ENCODE measurements around the gene SDR9C7.

DNA sequence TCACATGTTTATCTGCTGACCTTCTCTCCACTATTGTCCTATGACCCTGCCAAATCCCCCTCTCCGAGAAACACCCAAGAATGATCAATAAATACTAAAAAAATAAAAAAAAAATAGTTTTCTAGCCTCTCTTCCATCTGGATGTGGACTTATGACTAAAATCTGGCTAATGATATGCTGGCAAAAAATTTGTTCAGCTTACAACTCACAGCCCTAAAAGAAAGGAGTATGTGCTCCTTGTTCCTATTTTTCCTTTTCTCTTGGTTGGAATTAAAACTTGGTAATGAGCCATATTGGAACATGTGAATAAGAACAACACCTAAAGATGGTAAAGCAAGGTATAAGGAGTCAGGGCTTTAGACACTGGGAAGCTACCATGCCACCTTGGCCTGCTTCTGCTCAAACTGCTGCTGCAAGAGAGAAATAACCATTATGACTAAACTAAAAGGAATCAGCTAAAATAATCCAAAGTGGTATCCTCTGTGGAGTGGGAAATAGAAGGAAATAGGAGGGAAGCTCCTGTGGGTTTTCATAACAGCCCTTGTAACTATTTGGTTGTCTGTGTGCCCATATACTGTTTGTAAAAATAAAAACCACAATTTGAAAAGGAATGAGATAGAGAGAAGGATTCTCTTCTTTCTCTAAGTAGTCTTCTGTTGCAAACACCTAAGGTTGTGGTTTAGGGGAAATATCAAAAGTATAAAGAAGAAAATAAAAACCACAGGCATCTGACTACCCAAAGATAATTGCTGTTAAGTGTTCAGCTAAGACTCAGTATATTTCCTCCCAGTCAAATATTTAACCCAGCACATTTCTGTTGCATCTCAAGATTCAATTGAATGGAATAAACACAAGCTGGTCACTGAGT lies 53.8 kb downstream of the SDR9C7 start:
- TF ChIP-seq, protein P1, sequence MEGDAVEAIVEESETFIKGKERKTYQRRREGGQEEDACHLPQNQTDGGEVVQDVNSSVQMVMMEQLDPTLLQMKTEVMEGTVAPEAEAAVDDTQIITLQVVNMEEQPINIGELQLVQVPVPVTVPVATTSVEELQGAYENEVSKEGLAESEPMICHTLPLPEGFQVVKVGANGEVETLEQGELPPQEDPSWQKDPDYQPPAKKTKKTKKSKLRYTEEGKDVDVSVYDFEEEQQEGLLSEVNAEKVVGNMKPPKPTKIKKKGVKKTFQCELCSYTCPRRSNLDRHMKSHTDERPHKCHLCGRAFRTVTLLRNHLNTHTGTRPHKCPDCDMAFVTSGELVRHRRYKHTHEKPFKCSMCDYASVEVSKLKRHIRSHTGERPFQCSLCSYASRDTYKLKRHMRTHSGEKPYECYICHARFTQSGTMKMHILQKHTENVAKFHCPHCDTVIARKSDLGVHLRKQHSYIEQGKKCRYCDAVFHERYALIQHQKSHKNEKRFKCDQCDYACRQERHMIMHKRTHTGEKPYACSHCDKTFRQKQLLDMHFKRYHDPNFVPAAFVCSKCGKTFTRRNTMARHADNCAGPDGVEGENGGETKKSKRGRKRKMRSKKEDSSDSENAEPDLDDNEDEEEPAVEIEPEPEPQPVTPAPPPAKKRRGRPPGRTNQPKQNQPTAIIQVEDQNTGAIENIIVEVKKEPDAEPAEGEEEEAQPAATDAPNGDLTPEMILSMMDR (IDR thresholded peaks at IDR 0.05): no peak
- no peak for TF ChIP-seq POLR2A (IDR thresholded peaks at IDR 0.05)

All from Peyer's patch (tissue), 4 donors.